NB4 (cell line): ENCODE results near the gene KCNJ12.
"Not testable (repeated sequence)": the region's sequence is repeated elsewhere in the genome, so short reads cannot be mapped to it uniquely, and the experiment has no call there.

Source experiments
- CTCF ChIP-seq: IDR thresholded peaks from one replicate; pipeline ENCODE4 v1.5.1; 2012; ENCODE audit warnings: low read depth, low read length
- POLR2A ChIP-seq: IDR thresholded peaks from 2 replicates; pipeline ENCODE4 v1.6.1; 2011; ENCODE audit warnings: mild to moderate bottlenecking; ENCODE audit not compliant: insufficient read length; ENCODE audit errors: extremely low read depth

- not testable (repeated sequence) for TF ChIP-seq CTCF, POLR2A
These were observed 27.9 kb upstream of the KCNJ12 start for GRCh38 chr17:21348081-21348925.
